Rectal smooth muscle tissue (tissue), 1 donor: ENCODE measurements around the gene SLC35D2.
"Not testable (repeated sequence)": the region's sequence is repeated elsewhere in the genome, so short reads cannot be mapped to it uniquely, and the experiment has no call there.

Experiments used
- H3K27ac ChIP-seq: one replicate; pipeline ENCODE4 v1.7.0; 2013; ENCODE audit warnings: low read depth, low read length, inconsistent platforms
- H3K27me3 ChIP-seq: one replicate; pipeline ENCODE4 v1.7.0; 2013; ENCODE audit warnings: low read length; ENCODE audit not compliant: control insufficient read depth, insufficient read depth
- H3K36me3 ChIP-seq: one replicate; pipeline ENCODE4 v1.7.0; 2013; ENCODE audit warnings: low read length; ENCODE audit not compliant: control insufficient read depth, insufficient read depth
- H3K4me1 ChIP-seq: one replicate; pipeline ENCODE4 v1.7.0; 2013; ENCODE audit warnings: low read length; ENCODE audit not compliant: control insufficient read depth, insufficient read depth
- H3K4me3 ChIP-seq: one replicate; pipeline ENCODE4 v1.7.0; 2013; ENCODE audit warnings: low read length
- H3K9ac ChIP-seq: one replicate; pipeline ENCODE4 v1.7.0; 2013; ENCODE audit warnings: low read length

Gene SLC35D2

DNA sequence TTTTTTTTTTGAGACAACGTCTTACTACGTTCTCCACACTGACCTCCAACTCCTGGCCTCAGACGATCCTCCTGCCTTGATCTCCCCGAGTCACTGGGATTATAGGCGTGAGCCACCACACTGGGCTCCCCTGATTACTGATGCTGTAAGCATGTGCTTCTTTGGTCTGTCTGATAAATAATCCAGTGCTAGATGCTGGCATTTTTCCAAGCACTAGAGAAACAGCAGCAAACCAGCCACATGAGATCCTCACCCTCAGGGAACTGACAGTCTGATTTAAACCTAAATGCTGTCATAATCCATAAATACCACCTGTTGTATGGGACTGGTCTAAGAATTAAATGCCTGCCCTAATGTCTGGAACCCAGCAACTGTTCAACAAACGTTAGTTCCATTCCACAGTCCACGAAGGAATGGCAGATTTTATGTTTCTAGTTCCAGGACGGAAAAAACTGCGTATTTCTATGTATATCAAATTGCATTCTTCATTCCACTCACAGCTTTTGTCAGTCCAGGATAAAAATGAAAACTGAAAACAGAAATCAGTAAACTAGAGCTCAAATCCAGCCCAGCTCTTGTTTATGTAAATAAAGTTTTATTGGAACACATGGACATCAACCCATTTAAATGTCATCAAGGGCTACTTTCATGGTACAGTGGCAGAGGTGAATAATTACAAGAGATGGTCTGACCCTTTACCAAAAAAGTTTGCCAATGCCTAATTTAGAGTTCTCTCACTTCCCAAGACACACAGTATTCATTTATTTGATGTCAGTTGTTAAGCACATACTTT is 20.1 kb downstream of the SLC35D2 start:
- Histone ChIP-seq H3K27me3 (no peaks in the 10 kb centered on the region), H3K4me3 (no peak overlapping the region), H3K27ac (no peak overlapping the region), H3K36me3 (peaks cover 4% of the 10 kb centered on the region), H3K4me1 (no peaks in the 10 kb centered on the region), H3K9ac (no peak overlapping the region)

DNA sequence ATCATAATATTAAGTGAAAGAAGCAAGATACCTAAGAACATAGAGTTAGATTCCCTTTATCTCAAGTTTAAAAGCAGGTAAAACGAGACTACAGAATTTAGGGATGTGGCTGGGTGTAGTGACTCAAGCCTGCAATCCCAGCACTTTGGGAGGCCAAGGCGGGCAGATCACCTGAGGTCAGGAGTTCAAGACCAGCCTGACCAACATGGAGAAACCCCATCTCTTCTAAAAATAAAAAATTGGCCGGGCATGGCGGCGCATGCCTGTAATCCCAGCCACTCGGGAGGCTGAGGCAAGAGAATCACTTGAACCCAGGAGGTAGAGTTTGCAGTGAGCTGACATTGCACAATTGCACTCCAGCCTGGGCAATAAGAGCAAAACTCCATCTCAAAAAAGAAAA is 21.4 kb downstream of the SLC35D2 start:
- not testable (repeated sequence) for H3K27me3 ChIP-seq, H3K4me3 ChIP-seq, H3K9ac ChIP-seq, H3K4me1 ChIP-seq, H3K36me3 ChIP-seq, H3K27ac ChIP-seq

DNA sequence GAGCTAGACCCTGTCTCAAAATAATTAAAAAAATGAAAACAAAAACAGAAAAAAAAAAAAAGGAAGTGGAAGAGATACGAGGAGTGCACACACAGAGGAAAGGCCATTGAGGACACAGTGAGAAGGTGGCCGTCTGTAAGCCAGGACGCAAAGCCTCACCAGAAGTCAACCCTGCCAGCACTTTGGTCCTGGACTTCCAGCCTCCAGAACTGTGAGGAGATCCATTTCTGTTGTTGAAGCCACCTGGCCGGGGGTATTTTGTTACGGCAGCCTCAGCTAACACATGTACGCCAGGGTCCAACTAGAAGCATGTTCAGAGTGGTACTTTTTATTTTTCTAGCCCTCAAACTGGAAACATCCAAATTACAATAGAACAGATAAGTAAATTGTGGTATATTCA is 21.8 kb downstream of the SLC35D2 start:
- peaks cover 4% of the 10 kb centered on the region for H3K36me3 ChIP-seq
- H3K27ac ChIP-seq = no peak overlapping the region
- no peaks in the 10 kb centered on the region for H3K27me3 ChIP-seq
- no peak overlapping the region for H3K4me3 ChIP-seq
- H3K4me1 ChIP-seq = no peaks in the 10 kb centered on the region
- no peak overlapping the region for H3K9ac ChIP-seq

DNA sequence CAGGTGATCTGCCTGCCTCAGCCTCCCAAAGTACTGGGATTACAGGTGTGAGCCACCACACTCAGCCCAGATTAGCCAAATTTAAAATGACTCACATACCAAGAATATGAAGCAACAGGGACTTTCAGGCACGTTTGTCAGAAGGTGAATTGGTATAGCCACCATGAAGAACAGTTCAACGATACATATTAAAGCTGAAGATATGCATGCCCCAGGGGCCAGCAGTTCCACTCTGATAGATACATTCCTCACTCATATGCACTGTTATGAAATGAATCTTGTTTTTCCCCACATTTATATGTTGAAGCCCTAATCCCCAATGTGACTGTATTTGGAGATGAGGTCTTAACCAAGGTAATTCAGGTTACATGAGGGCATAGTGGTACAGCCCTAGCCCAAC is 22.5 kb downstream of the SLC35D2 start:
- no peak overlapping the region for H3K4me3 ChIP-seq
- H3K4me1 ChIP-seq = no peaks in the 10 kb centered on the region
- no peak overlapping the region for H3K27ac ChIP-seq
- no peaks in the 10 kb centered on the region for H3K27me3 ChIP-seq
- H3K9ac ChIP-seq = no peak overlapping the region
- peaks cover 4% of the 10 kb centered on the region for H3K36me3 ChIP-seq

DNA sequence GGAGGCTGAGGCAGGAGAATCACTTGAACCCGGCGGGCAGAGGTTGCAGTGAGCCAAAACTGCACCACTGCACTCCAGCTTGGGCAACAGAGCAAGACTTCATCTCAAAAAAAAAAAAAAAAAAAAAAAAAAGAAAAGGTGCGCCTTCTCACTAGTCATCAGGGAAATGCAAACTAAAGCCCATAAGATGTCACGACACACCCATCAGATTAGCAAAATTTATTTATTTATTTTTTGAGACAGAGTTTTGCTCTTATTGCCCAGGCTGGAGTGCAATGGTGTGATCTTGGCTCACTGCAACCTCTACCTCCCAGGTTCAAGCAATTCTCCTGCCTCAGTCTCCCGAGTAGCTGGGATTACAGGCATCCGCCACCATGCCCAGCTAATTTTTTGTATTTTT is 23.0 kb downstream of the SLC35D2 start:
- not testable (repeated sequence) for H3K36me3 ChIP-seq, H3K4me1 ChIP-seq, H3K4me3 ChIP-seq, H3K27ac ChIP-seq, H3K27me3 ChIP-seq, H3K9ac ChIP-seq

DNA sequence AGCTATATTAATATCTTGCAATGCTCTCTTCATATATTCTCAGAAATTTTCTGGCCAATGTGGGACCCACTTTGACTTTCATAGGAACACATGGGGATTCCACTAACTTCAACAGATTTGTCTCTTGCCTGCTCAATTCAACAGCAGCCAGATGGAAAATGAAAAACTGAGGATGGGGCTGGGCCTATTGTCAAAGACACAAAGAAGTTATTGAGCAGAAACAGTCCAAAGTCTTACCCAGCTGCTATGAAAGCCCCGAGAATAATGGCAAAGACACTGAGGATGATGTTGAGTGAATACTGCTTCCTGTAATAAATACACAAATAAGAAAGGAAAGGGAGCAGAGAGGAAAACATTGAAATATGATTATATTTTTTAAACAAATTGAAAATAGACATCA is 32.6 kb downstream of the SLC35D2 start:
- Histone ChIP-seq H3K36me3 (peaks cover 7% of the 10 kb centered on the region), H3K27ac (no peak overlapping the region), H3K9ac (no peak overlapping the region)

DNA sequence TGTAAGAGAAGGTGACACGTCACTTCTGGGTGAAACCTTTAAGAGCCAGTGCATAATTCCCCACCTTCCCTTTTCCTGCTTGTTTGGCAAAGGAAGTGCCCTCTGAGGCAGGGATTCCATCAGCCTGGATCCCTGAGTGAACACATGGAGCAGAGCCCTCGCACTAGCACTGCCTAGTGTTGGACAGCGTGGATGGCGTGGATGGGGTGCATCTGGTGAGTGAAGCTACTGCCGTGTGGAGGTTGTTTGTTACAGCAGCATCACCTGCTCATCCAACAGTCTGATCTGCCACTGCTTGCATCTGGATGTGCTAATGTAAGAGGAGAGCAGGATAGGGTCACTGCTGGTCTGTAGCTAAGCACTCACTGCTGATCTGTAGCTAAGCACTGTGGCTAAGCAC is 35.2 kb downstream of the SLC35D2 start:
- Histone ChIP-seq H3K27me3 (no peaks in the 10 kb centered on the region), H3K36me3 (peaks cover 7% of the 10 kb centered on the region), H3K27ac (no peak overlapping the region), H3K9ac (no peak overlapping the region), H3K4me3 (no peak overlapping the region), H3K4me1 (peaks cover 8% of the 10 kb centered on the region)

More for the DNA sequence above, 32.6 kb downstream of the SLC35D2 start:
- H3K27me3 ChIP-seq = no peaks in the 10 kb centered on the region
- H3K4me1 ChIP-seq = no peaks in the 10 kb centered on the region
- H3K4me3 ChIP-seq = no peak overlapping the region

DNA sequence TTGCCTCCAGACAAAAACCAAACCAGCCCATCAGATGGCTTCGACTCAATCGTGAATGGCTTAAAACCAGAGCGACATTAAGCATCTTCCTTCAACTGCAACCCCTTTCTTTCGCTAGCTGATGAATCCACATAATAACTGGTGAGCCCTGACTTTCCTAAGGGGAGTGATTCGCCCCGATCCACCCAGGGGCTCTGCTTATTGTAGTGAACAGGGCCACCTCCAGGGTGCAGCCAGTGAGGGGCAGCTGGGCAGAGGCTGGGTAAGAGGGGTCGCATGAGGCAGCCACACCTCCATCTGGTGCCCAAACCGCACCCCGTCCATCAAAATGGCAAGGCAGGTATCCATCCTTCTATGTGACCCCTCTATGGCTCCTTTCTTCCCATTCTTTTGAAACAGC is 38.0 kb downstream of the SLC35D2 start:
- no peak overlapping the region for H3K4me3 ChIP-seq

DNA sequence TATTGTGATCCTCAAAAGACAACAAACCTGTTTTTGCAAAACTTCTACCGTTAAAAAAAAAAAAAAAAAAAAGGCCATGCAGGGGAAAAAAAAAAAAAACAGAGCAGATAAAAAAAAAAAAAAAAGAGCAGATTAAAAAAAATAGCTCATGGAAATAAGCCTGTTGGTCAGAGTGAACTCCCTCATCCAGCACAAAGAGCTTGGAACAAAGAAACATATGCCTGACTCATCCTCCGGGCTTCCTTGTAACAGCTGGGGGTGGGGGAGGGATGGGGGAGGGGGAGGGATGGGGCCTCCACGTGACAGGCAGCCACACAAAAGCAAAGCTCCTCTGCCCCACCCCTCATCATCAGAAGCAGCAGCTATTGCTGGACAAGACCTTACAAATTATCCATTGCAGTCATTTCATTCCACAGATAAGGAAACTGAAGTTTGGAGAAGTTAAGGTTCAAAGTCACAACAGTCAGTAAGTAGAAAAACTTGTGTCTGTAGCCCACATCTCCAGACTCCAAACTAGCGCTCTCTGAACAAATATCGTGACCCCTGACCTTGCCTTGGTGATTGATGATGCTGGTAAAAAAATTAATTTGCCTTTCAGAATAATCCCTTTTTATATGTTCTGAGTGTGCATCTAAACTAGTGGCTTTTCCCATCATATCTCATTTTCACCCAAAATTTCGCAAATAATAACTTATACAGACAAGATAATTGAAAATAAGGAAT is 38.9 kb downstream of the SLC35D2 start:
- Histone ChIP-seq H3K27ac (peak overlapping the region; percentile 48), H3K9ac (no peak overlapping the region), H3K36me3 (peaks cover 4% of the 10 kb centered on the region), H3K27me3 (no peaks in the 10 kb centered on the region), H3K4me3 (no peak overlapping the region), H3K4me1 (peaks cover 8% of the 10 kb centered on the region)

More for the DNA sequence above, 38.0 kb downstream of the SLC35D2 start:
- H3K4me1 ChIP-seq = peaks cover 8% of the 10 kb centered on the region
- H3K27ac ChIP-seq = no peak overlapping the region
- H3K27me3 ChIP-seq = no peaks in the 10 kb centered on the region
- H3K9ac ChIP-seq = no peak overlapping the region
- peaks cover 4% of the 10 kb centered on the region for H3K36me3 ChIP-seq

DNA sequence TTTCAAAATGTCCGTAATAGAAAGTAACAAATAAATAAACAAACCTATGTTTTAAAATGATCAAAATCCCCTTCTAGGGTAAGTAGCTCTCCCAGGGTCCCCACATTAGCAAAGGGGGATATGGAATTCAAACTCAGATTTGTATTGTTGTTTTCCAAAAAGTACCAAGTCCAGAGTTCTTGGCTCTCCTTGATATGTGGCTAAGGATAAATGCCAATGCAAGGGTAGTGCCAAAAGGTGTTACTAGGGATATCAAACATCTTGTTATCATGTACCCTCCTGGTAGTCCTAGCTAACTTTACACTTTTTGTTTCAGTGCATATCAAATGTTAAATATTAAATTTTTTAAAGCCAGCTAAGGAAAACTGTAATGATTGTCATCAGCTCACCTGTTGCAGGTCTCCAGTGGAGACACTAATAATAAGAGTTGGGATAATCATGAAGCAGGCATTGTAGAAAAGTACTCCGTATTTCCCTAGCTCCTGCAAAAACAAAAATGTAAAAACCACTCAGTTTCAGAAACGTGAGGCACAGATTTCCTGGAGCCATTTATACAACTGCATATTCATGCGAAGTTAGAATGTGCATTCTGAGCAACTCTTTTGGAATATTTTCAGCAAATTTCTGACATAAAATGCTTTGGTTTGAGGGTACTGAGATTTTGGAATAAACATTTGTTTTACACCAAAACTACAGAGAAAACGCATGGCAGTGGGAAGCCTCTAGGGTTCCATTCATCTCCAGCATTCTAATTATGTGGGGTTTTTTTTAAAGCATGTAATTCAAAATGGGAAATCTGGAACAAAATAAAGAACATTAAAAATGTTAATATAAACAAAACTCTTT is 39.8 kb downstream of the SLC35D2 start:
- Histone ChIP-seq H3K4me1 (peaks cover 8% of the 10 kb centered on the region), H3K27me3 (no peaks in the 10 kb centered on the region), H3K27ac (peak overlapping the region; percentile 24), H3K36me3 (peaks cover 4% of the 10 kb centered on the region), H3K9ac (no peak overlapping the region), H3K4me3 (peak overlapping the region; percentile 15)

DNA sequence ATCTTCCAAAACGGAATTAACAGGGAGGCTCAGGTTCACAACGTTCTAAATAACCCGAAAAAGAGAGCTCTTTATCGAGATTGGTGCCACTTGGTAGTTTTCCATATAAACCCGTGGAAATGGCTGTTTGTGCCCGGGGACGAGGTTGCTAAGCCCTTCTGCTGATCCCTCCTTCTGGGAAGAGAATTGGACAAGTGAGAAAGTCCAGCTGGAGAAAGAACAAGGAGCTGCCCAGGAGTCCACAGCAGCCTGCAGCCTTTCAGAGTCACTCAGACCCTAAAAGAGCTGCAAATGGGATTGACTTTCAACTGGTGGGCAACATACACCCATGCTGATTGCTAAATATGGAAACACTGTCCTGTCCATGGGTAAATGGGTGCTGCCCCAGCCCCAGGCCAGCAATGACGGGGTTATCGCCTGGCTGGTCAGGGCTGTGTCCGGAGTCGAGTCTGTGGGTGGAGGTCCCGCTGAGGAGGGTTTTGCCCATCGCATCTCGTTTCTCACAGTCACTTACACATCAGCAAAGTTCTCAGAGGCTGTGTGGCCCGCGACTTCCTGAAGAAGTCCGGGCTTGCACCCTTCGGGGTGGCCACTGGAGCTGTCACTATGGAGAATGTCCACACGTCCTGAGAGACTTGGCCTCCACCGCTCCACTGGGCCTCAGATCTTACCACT is 40.8 kb downstream of the SLC35D2 start:
- Histone ChIP-seq H3K27ac (no peak overlapping the region), H3K4me1 (peaks cover 8% of the 10 kb centered on the region), H3K27me3 (no peaks in the 10 kb centered on the region), H3K36me3 (no peaks in the 10 kb centered on the region), H3K9ac (no peak overlapping the region), H3K4me3 (no peak overlapping the region)

DNA sequence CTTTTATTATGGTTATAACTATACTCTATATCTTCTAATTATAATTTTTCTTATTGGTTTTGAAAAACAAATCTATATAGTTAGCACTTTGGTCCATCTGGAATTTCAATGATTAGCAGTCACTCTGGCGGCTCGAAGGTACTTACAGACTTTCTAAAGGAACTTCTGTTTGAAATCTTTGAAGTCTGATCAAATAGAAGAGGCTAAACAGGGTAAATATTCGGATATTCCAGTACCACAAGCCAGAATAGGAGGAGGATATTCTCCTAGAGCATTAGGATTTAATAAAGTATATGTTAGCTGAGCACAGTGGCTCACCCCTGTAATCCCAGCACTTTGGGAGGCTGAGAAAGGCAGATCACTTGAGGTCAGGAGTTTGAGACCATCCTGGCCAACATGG is 42.8 kb downstream of the SLC35D2 start:
- Histone ChIP-seq H3K4me1 (peaks cover 8% of the 10 kb centered on the region), H3K9ac (no peak overlapping the region), H3K27me3 (no peaks in the 10 kb centered on the region), H3K27ac (no peak overlapping the region), H3K4me3 (no peak overlapping the region), H3K36me3 (no peaks in the 10 kb centered on the region)
